GM12872 (cell line): ENCODE measurements around the gene TENT5C.

Experiments
- TF ChIP-seq, protein P1 (sequence below): IDR thresholded peaks from 3 replicates; pipeline ENCODE4 v1.5.1; 2011; ENCODE audit warnings: low read depth, mild to moderate bottlenecking, low read length, moderate library complexity; ENCODE audit not compliant: insufficient read depth

The TENT5C gene

GRCh38 chr1:117610036-117610435 lies 4.2 kb downstream of the TENT5C start:
- TF ChIP-seq, protein P1, sequence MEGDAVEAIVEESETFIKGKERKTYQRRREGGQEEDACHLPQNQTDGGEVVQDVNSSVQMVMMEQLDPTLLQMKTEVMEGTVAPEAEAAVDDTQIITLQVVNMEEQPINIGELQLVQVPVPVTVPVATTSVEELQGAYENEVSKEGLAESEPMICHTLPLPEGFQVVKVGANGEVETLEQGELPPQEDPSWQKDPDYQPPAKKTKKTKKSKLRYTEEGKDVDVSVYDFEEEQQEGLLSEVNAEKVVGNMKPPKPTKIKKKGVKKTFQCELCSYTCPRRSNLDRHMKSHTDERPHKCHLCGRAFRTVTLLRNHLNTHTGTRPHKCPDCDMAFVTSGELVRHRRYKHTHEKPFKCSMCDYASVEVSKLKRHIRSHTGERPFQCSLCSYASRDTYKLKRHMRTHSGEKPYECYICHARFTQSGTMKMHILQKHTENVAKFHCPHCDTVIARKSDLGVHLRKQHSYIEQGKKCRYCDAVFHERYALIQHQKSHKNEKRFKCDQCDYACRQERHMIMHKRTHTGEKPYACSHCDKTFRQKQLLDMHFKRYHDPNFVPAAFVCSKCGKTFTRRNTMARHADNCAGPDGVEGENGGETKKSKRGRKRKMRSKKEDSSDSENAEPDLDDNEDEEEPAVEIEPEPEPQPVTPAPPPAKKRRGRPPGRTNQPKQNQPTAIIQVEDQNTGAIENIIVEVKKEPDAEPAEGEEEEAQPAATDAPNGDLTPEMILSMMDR, result no peak

- TF ChIP-seq, protein P1, result no peak
Measured at GRCh38 chr1:117611121-117611601, 5.3 kb downstream of the TENT5C start.

DNA sequence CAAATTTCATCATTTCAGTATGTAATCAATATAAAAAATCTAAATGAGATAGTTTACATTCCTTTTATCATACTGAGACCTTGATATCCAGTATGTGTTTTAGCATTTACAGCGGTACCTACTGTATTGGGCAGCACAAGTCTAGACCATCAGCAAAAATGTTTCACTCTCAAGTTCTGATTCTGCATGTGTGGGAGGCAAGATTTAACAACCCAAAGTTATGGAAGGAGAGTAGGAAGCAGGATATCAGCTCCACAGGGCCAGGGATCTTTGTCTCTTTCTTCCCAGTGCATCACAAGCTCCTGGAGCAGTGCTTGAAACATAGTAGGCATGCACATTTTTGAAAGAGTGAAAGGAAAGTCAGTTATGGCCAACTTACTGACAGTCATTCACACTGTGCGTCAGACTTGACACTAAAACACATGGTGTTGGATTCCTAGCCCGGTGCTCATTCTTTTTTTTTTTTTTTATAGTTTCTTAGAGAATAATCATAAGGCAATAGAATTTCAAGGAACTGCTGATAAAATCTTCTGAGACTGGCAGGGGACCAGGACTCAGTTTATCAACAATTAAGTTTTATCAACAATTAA lies 6.1 kb downstream of the TENT5C start:
- TF ChIP-seq, protein P1, result no peak

GRCh38 chr1:117612517-117613248 lies 6.8 kb downstream of the TENT5C start:
- TF ChIP-seq, protein P1, result no peak

DNA sequence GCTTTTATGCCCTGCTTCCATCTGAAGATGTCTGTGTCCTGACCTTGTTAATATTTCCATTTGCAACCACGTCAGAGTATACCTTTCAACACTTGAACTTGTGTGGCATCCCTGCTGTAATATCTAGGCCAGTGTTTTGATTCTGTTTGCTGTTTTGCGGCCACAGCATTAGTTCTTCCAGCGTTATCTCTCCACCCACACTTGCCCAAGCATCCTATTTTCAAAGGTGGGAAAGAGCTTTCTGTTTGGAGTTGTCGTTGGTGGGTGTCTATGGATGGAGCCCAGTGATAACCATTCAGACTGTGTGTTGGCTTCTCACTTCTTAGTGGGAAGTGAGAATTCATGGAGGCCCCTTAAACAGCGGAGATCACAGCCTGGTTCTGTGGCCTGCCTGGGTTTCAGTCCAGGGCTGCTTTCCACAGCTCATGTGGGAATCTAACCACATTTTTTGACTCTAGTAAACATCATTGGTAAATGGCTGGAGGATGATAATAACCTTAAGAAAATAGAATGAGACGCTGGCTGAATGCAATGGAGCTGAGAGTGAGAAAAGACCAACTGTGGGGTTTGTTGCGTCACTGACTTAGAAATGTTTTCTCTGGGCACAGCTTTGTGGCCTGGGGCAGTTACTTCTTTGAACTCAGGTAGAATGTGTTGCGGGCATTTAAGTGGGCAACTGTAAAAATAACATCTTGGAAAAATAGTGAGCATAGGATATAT lies 7.6 kb downstream of the TENT5C start:
- TF ChIP-seq, protein P1, result no peak

- TF ChIP-seq, protein P1, result no peak
Measured at GRCh38 chr1:117613969-117614729, 8.3 kb downstream of the TENT5C start.

DNA sequence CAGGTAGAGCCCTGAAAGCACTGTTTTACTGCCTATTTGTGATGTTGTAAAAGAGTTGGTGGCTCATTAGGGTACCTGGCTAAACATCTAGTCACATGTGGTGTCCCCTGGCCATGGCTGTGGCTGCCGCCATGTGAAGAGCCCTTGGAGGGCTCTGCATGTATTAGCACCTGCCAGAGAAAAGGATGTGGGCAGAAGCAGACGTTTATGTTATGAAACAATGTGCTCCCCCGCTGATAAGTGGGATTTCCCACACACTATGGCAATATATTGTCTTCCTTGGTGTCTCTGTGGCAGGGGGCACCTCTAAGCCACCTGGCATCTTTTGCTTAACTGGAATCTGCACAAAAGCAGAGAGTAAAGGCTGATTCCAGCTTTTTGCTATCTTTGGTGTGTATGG lies 9.6 kb downstream of the TENT5C start:
- TF ChIP-seq, protein P1, result no peak
